GM12864 (cell line): ENCODE data around the gene THBS1.
A peak's percentile ranks its signal among the peaks of the same experiment; 100 is the strongest.

Experiments used
- DNase-seq: peaks from one replicate; pipeline ENCODE4 v3.0.0-alpha.2; 2011; ENCODE audit warnings: low read depth
- H3K4me3 ChIP-seq: 2 replicates; pipeline ENCODE4 v1.5.1; 2011; ENCODE audit warnings: mild to moderate bottlenecking, low read depth, low read length, control low read depth
- CTCF ChIP-seq: IDR thresholded peaks from 2 replicates; pipeline ENCODE4 v1.5.1; 2011; ENCODE audit warnings: low read depth, mild to moderate bottlenecking, moderate library complexity, low read length, control low read depth, inconsistent platforms; ENCODE audit errors: missing control alignments

Gene THBS1

GRCh38 chr15:39573844-39574243, 7.0 kb upstream of the THBS1 start:
- H3K4me3 ChIP-seq, result no peak overlapping the region
- TF ChIP-seq CTCF, result no peak
- DNase-seq, result no peak

DNA sequence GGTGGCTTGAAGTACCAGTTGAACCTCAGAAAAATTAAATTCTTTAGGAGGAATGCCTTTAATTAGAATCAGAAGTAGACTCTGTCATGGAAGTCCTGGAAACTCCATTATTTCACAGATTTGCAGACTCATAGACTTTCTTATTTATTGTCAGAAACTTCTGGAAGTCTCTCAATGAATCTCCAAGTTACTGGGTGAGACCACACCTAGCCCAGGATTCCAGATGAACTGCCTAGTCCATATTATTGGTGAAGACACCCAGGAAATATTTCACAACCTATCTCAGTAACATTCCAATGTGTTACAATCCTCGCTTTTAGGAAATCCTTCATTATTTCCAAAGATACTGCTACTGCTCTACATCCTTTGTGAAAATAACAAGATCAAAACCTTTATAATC, 6.5 kb upstream of the THBS1 start:
- TF ChIP-seq CTCF, result no peak
- no peak for DNase-seq
- no peak overlapping the region for H3K4me3 ChIP-seq

DNA sequence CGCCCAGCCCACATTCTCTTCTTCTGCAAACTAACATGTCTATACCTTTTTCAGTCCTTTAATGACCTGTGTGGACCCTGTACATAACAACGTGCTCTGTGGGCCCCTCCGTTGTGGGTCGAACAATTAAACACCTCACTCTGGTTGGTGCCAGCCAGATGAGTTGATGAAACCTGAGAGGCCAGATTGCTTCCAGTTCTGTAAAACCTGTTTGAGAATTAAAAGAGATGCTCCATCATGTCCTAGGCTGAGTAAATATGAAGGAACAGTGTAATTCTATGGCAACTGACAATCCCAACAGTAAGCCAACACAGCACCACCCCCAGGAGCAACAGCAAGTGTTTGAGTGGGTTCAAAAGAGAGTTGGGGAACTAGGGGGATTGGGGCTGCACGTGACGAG, 5.7 kb upstream of the THBS1 start:
- no peak for TF ChIP-seq CTCF
- H3K4me3 ChIP-seq, result no peak overlapping the region
- no peak for DNase-seq

GRCh38 chr15:39578851-39579486, 1.9 kb upstream of the THBS1 start:
- TF ChIP-seq CTCF, result no peak
- no peak overlapping the region for H3K4me3 ChIP-seq
- DNase-seq, result no peak

DNA sequence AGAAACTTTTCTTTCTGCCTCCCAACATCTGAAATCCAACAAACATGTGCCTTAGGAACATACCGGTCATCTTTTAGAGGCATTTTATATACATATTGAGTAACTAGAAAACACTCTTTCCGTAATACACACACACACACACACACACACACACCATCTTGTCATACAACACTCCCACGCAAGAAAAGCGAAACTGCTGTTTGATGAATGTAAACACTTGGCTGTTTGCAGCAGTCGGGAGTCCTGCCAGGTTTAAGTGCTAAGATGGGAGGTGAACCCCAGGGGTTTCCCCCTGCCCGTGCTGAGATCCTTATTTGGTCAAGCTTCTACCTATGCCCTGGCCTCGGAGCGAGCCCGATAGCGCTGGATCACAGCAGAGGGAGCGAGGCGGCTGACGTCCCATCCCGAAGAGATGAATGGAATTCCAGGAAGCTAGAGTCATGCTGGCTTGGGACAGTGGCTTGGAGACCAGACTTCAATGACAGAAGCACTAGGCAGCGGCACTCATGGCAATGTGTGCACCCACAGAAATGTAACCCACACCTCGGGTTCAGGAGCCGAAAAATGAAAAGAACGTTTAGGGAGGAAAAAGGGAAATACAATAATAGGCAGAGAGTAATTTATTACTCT, 1.3 kb upstream of the THBS1 start:
- H3K4me3 ChIP-seq, result no peak overlapping the region
- no peak for TF ChIP-seq CTCF
- DNase-seq, result no peak

DNA sequence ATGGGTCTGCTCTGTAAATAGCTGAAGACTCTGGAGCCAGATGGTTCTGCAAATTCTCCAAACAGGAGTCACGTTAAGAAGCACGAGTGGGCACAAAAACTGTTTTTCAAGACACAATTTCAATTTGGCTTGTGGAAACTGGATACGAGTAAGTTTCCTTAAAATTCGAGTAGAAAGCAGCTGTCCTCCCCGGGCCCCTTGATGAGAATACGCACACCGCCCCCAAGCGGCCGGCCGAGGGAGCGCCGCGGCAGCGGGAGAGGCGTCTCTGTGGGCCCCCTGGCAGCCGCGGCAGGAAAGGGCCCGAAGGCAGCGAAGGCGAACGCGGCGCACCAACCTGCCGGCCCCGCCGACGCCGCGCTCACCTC, 778 bp upstream of the THBS1 start:
- TF ChIP-seq CTCF, result peak; percentile 89
- H3K4me3 ChIP-seq, result no peak overlapping the region; the same call in 1 of the 2 replicates
- DNase-seq, result peak; percentile 26

GRCh38 chr15:39581242-39581792, 438 bp downstream of the THBS1 start:
- no peak overlapping the region for H3K4me3 ChIP-seq
- no peak for DNase-seq
- no peak for TF ChIP-seq CTCF
